NCI-H446 (cell line): ENCODE data around the gene STAC.
"Not testable (repeated sequence)": the region's sequence is repeated elsewhere in the genome, so short reads cannot be mapped to it uniquely, and the experiment has no call there.

Experiments used
- DNase-seq, 2 experiments: peaks; one replicate each; lab custom pipeline; 2025; lab: John Stamatoyannopoulos, UW

STAC gene

GRCh38 chr3:36519682-36520081 is 139.4 kb downstream of the STAC start:
- DNase-seq = no peak

GRCh38 chr3:36520241-36521006 is 140.1 kb downstream of the STAC start:
- DNase-seq = no peak

- no peak for DNase-seq
These were observed 140.7 kb downstream of the STAC start for GRCh38 chr3:36521007-36521379.

GRCh38 chr3:36524560-36524959 is 144.3 kb downstream of the STAC start:
- no peak for DNase-seq

- DNase-seq = no peak
These were observed 145.0 kb downstream of the STAC start for GRCh38 chr3:36525115-36525801.

- DNase-seq = peak in 1 of 2 experiments; percentile 55
These were observed 157.9 kb downstream of the STAC start for GRCh38 chr3:36538136-36538749.

- peak in 1 of 2 experiments; percentile 4 for DNase-seq
These were observed 160.7 kb downstream of the STAC start for GRCh38 chr3:36540888-36541518.

- DNase-seq = no peak
These were observed 161.9 kb downstream of the STAC start for GRCh38 chr3:36542186-36542585.

GRCh38 chr3:36543276-36543997 is 163.1 kb downstream of the STAC start:
- DNase-seq = no peak

- DNase-seq = no peak
These were observed 165.9 kb downstream of the STAC start for GRCh38 chr3:36546226-36546625.

GRCh38 chr3:36548712-36549111 is 168.4 kb downstream of the STAC start:
- DNase-seq = no peak

- DNase-seq = no peak
These were observed 176.9 kb downstream of the STAC start for GRCh38 chr3:36557021-36557707.

GRCh38 chr3:36557708-36558421 is 177.6 kb downstream of the STAC start:
- no peak for DNase-seq

- DNase-seq = no peak
These were observed 178.7 kb downstream of the STAC start for GRCh38 chr3:36558961-36559360.

- DNase-seq = no peak
These were observed 180.4 kb downstream of the STAC start for GRCh38 chr3:36560685-36561084.

GRCh38 chr3:36561601-36562000 is 181.3 kb downstream of the STAC start:
- no peak for DNase-seq

- DNase-seq = no peak
These were observed 182.6 kb downstream of the STAC start for GRCh38 chr3:36562945-36563344.

- peak; percentile 20 to 67 for DNase-seq
These were observed 194.9 kb downstream of the STAC start for GRCh38 chr3:36575241-36575640.

GRCh38 chr3:36578418-36578817 is 198.1 kb downstream of the STAC start:
- not testable (repeated sequence) for DNase-seq

GRCh38 chr3:36579746-36580145 is 199.4 kb downstream of the STAC start:
- no peak for DNase-seq

GRCh38 chr3:36580716-36581115 is 200.4 kb downstream of the STAC start:
- no peak for DNase-seq
